ENCODE data around the gene KCNJ9.
"Not testable (repeated sequence)": the region's sequence is repeated elsewhere in the genome, so short reads cannot be mapped to it uniquely, and the experiment has no call there.

The KCNJ9 gene

GRCh38 chr1:160081261-160081936, at the start of gene KCNJ9:
KCNJ9 (plus strand) TSS chr1:160081538; CDS start chr1:160084031, 2,493 bp downstream.
- Histone ChIP-seq H3K27me3 (ENCODE audit: low read depth, low read length) (peaks cover 41% of the 10 kb centered on the region), H3K4me1 (ENCODE audit: control insufficient read depth in 1 of 2, insufficient read depth in 2 of 2, low read length in 2 of 2) (peaks cover 0 to 4% of the 10 kb centered on the region in 2 donors), H3K27ac (ENCODE audit: low read length) (no peak within 1 kb of the TSS), H3K36me3 (ENCODE audit: control insufficient read depth in 1 of 2, insufficient read depth in 2 of 2, low read length in 2 of 2) (no peaks in the 10 kb centered on the region), H3K9me3 (ENCODE audit: control insufficient read depth in 1 of 2, low read length in 2 of 2) (no peaks in the 10 kb centered on the region), H3K4me3 (ENCODE audit: low read depth in 1 of 2, low read length in 2 of 2) (no peak within 1 kb of the TSS)

- H3K27ac ChIP-seq (ENCODE audit: low read length) = peak overlapping the region; percentile 53
- H3K4me3 ChIP-seq (ENCODE audit: low read depth in 1 of 2, low read length in 2 of 2) = peak overlapping the region; percentile 81 to 94
- no peaks in the 10 kb centered on the region for H3K27me3 ChIP-seq (ENCODE audit: low read depth, low read length)
- H3K9me3 ChIP-seq (ENCODE audit: control insufficient read depth in 1 of 2, low read length in 2 of 2) = no peaks in the 10 kb centered on the region
- H3K36me3 ChIP-seq (ENCODE audit: control insufficient read depth in 1 of 2, insufficient read depth in 2 of 2, low read length in 2 of 2) = no peaks in the 10 kb centered on the region
- H3K4me1 ChIP-seq (ENCODE audit: control insufficient read depth in 1 of 2, insufficient read depth in 2 of 2, low read length in 2 of 2) = peaks cover 11 to 14% of the 10 kb centered on the region in 2 donors
Observed at GRCh38 chr1:160032165-160032820, 49.0 kb upstream of the KCNJ9 start.

- no peaks in the 10 kb centered on the region for H3K36me3 ChIP-seq (ENCODE audit: control insufficient read depth in 1 of 2, insufficient read depth in 2 of 2, low read length in 2 of 2)
- H3K27me3 ChIP-seq (ENCODE audit: low read depth, low read length) = no peaks in the 10 kb centered on the region
- H3K27ac ChIP-seq (ENCODE audit: low read length) = no peak overlapping the region
- no peaks in the 10 kb centered on the region for H3K9me3 ChIP-seq (ENCODE audit: control insufficient read depth in 1 of 2, low read length in 2 of 2)
- no peak overlapping the region for H3K4me3 ChIP-seq (ENCODE audit: low read depth in 1 of 2, low read length in 2 of 2)
- H3K4me1 ChIP-seq (ENCODE audit: control insufficient read depth in 1 of 2, insufficient read depth in 2 of 2, low read length in 2 of 2) = no peaks in the 10 kb centered on the region
Observed at GRCh38 chr1:160040476-160040875, 40.9 kb upstream of the KCNJ9 start.

GRCh38 chr1:160043543-160043942, 37.8 kb upstream of the KCNJ9 start:
- Histone ChIP-seq H3K4me1 (ENCODE audit: control insufficient read depth in 1 of 2, insufficient read depth in 2 of 2, low read length in 2 of 2) (peaks cover 11 to 13% of the 10 kb centered on the region in 2 donors), H3K36me3 (ENCODE audit: control insufficient read depth in 1 of 2, insufficient read depth in 2 of 2, low read length in 2 of 2) (no peaks in the 10 kb centered on the region), H3K27me3 (ENCODE audit: low read depth, low read length) (no peaks in the 10 kb centered on the region), H3K27ac (ENCODE audit: low read length) (no peak overlapping the region), H3K9me3 (ENCODE audit: control insufficient read depth in 1 of 2, low read length in 2 of 2) (no peaks in the 10 kb centered on the region), H3K4me3 (ENCODE audit: low read depth in 1 of 2, low read length in 2 of 2) (no peak overlapping the region)

GRCh38 chr1:160045653-160046052, 35.7 kb upstream of the KCNJ9 start:
- H3K27me3 ChIP-seq (ENCODE audit: low read depth, low read length) = no peaks in the 10 kb centered on the region
- peaks cover 11 to 13% of the 10 kb centered on the region in 2 donors for H3K4me1 ChIP-seq (ENCODE audit: control insufficient read depth in 1 of 2, insufficient read depth in 2 of 2, low read length in 2 of 2)
- no peak overlapping the region for H3K4me3 ChIP-seq (ENCODE audit: low read depth in 1 of 2, low read length in 2 of 2)
- H3K27ac ChIP-seq (ENCODE audit: low read length) = no peak overlapping the region
- H3K36me3 ChIP-seq (ENCODE audit: control insufficient read depth in 1 of 2, insufficient read depth in 2 of 2, low read length in 2 of 2) = no peaks in the 10 kb centered on the region
- no peaks in the 10 kb centered on the region for H3K9me3 ChIP-seq (ENCODE audit: control insufficient read depth in 1 of 2, low read length in 2 of 2)

DNA sequence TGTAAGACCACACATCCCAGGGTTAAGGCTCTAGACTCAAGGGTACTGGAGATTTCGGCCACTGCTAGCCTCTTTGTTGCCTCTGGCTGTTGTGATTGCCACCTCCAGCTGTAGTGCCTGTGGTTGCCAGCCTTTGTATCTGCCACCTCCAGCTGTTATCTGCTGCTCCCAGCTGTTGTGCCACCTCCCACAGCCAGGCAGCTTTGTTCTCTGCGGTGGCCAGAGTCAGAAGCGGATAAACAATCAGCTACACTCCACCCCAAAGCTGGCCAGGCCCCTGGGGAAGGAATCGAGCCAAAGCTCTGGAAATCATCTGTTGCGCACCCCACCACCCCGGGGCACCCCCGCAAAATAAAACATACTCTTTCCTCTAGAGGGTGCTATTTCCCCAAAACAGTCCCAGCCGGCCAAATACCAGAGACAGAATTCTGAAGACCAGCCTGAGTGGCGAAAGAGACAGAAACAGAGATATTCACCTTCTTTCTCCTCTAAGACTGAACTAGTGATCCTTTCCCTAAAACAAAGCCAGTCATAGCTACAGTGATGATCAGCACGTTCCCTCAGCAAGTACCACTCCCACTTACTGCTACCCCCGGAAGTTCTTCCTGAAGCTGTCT, 34.7 kb upstream of the KCNJ9 start:
- Histone ChIP-seq H3K9me3 (ENCODE audit: control insufficient read depth in 1 of 2, low read length in 2 of 2) (no peaks in the 10 kb centered on the region), H3K27ac (ENCODE audit: low read length) (no peak overlapping the region), H3K4me3 (ENCODE audit: low read depth in 1 of 2, low read length in 2 of 2) (peak overlapping the region in 1 of 2 donors; percentile 7), H3K36me3 (ENCODE audit: control insufficient read depth in 1 of 2, insufficient read depth in 2 of 2, low read length in 2 of 2) (no peaks in the 10 kb centered on the region), H3K27me3 (ENCODE audit: low read depth, low read length) (no peaks in the 10 kb centered on the region), H3K4me1 (ENCODE audit: control insufficient read depth in 1 of 2, insufficient read depth in 2 of 2, low read length in 2 of 2) (peaks cover 11 to 13% of the 10 kb centered on the region in 2 donors)

GRCh38 chr1:160047111-160047991, 34.0 kb upstream of the KCNJ9 start:
- no peaks in the 10 kb centered on the region for H3K9me3 ChIP-seq (ENCODE audit: control insufficient read depth in 1 of 2, low read length in 2 of 2)
- H3K4me1 ChIP-seq (ENCODE audit: control insufficient read depth in 1 of 2, insufficient read depth in 2 of 2, low read length in 2 of 2) = peaks cover 11 to 13% of the 10 kb centered on the region in 2 donors
- H3K27ac ChIP-seq (ENCODE audit: low read length) = no peak overlapping the region
- no peaks in the 10 kb centered on the region for H3K27me3 ChIP-seq (ENCODE audit: low read depth, low read length)
- H3K36me3 ChIP-seq (ENCODE audit: control insufficient read depth in 1 of 2, insufficient read depth in 2 of 2, low read length in 2 of 2) = no peaks in the 10 kb centered on the region
- H3K4me3 ChIP-seq (ENCODE audit: low read depth in 1 of 2, low read length in 2 of 2) = peak overlapping the region in 1 of 2 donors; percentile 7

GRCh38 chr1:160048335-160048734, 33.0 kb upstream of the KCNJ9 start:
- Histone ChIP-seq H3K27me3 (ENCODE audit: low read depth, low read length) (no peaks in the 10 kb centered on the region), H3K27ac (ENCODE audit: low read length) (no peak overlapping the region), H3K36me3 (ENCODE audit: control insufficient read depth in 1 of 2, insufficient read depth in 2 of 2, low read length in 2 of 2) (no peaks in the 10 kb centered on the region), H3K9me3 (ENCODE audit: control insufficient read depth in 1 of 2, low read length in 2 of 2) (no peaks in the 10 kb centered on the region), H3K4me3 (ENCODE audit: low read depth in 1 of 2, low read length in 2 of 2) (no peak overlapping the region), H3K4me1 (ENCODE audit: control insufficient read depth in 1 of 2, insufficient read depth in 2 of 2, low read length in 2 of 2) (peaks cover 11 to 13% of the 10 kb centered on the region in 2 donors)

- Histone ChIP-seq H3K27me3 (ENCODE audit: low read depth, low read length) (no peaks in the 10 kb centered on the region), H3K36me3 (ENCODE audit: control insufficient read depth in 1 of 2, insufficient read depth in 2 of 2, low read length in 2 of 2) (no peaks in the 10 kb centered on the region), H3K27ac (ENCODE audit: low read length) (no peak overlapping the region), H3K9me3 (ENCODE audit: control insufficient read depth in 1 of 2, low read length in 2 of 2) (no peaks in the 10 kb centered on the region), H3K4me1 (ENCODE audit: control insufficient read depth in 1 of 2, insufficient read depth in 2 of 2, low read length in 2 of 2) (peaks cover 11 to 13% of the 10 kb centered on the region in 2 donors), H3K4me3 (ENCODE audit: low read depth in 1 of 2, low read length in 2 of 2) (no peak overlapping the region)
Observed at GRCh38 chr1:160049101-160049500, 32.2 kb upstream of the KCNJ9 start.

DNA sequence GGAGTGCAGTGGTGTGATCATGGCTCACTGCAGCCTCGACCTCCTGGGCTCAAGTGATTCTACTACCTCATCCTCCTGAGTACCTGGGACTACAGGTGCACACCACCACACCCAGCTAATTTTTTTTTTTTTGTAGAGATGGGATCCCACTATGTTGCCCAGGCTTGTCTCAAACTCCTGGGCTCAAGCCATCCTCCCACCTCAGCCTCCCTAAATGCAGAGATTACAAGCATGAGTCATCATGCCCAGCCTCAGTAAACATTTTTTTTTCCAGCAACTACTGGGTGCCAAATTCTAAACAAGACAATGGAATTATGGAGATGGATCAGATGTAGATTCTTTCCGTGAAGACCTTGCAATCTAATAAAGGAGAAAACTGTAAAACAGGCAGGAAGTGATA, 31.2 kb upstream of the KCNJ9 start:
- H3K27ac ChIP-seq (ENCODE audit: low read length); H3K4me3 ChIP-seq (ENCODE audit: low read depth in 1 of 2, low read length in 2 of 2); H3K36me3 ChIP-seq (ENCODE audit: control insufficient read depth in 1 of 2, insufficient read depth in 2 of 2, low read length in 2 of 2); H3K9me3 ChIP-seq (ENCODE audit: control insufficient read depth in 1 of 2, low read length in 2 of 2); H3K27me3 ChIP-seq (ENCODE audit: low read depth, low read length): not testable (repeated sequence)
- H3K4me1 ChIP-seq (ENCODE audit: control insufficient read depth in 1 of 2, insufficient read depth in 2 of 2, low read length in 2 of 2) = peaks cover 11 to 13% of the 10 kb centered on the region in 2 donors

GRCh38 chr1:160050619-160051018, 30.7 kb upstream of the KCNJ9 start:
- Histone ChIP-seq H3K27ac (ENCODE audit: low read length) (no peak overlapping the region), H3K4me1 (ENCODE audit: control insufficient read depth in 1 of 2, insufficient read depth in 2 of 2, low read length in 2 of 2) (peaks cover 11 to 13% of the 10 kb centered on the region in 2 donors), H3K27me3 (ENCODE audit: low read depth, low read length) (no peaks in the 10 kb centered on the region), H3K4me3 (ENCODE audit: low read depth in 1 of 2, low read length in 2 of 2) (no peak overlapping the region), H3K9me3 (ENCODE audit: control insufficient read depth in 1 of 2, low read length in 2 of 2) (no peaks in the 10 kb centered on the region), H3K36me3 (ENCODE audit: control insufficient read depth in 1 of 2, insufficient read depth in 2 of 2, low read length in 2 of 2) (no peaks in the 10 kb centered on the region)
